GM12878 (cell line): ENCODE results near the gene IHH. TPM values are rescaled to one million over a fixed set of nuclear protein-coding genes. Genes with fewer than 3 reads are reported as not detected.

Experiments
- ATAC-seq: fragments of 200-7000 bp; cut with Tn5 transposase; 3 replicates; pipeline ENCODE4 v1.9.1; 2020; ENCODE audit warnings: mild to moderate bottlenecking, moderate library complexity
- BruUV-seq: library from RNA; stranded (reverse); fragments of 400-500 nt; replicated peaks from 2 replicates; lab custom pipeline; 2021; lab: Mats Ljungman, UMichigan
- CTCF ChIA-PET: fragments of 300-600 bp; sonication (Branson Sonifier 250); formaldehyde crosslinking; extraction: SDS; loops from one replicate; lab custom pipeline; 2021; ENCODE audit warnings: inconsistent platforms; lab: Yijun Ruan, JAX
- POLR2A ChIA-PET: fragments of 350-600 bp; formaldehyde crosslinking; extraction: SDS; loops from one replicate; lab custom pipeline; 2021; ENCODE audit warnings: inconsistent platforms; lab: Charles Lee
- RAD21 ChIA-PET: fragments of 300-600 bp; sonication (Branson Sonifier 250); formaldehyde crosslinking; loops from one replicate; lab custom pipeline; 2023; ENCODE audit warnings: antibody characterized with exemption; ENCODE audit not compliant: unreplicated experiment; lab: Charles Lee
- SMC1A ChIA-PET: fragments of 300-600 bp; sonication (Branson Sonifier 250); formaldehyde crosslinking; loops from one replicate; lab custom pipeline; 2023; ENCODE audit not compliant: unreplicated experiment, uncharacterized antibody; lab: Charles Lee
- DNase-seq: peaks from one replicate; pipeline ENCODE4 v3.0.0-alpha.2; 2011; ENCODE audit warnings: low read depth, low spot score
- FAIRE-seq: peaks from 3 replicates; lab custom pipeline; 2011; peaks lifted over from hg19 to GRCh38; lab: Jason Lieb, UNC
- H2AFZ ChIP-seq: 2 replicates; pipeline ENCODE4 v1.6.0; 2011; ENCODE audit warnings: low read depth, low read length, control low read depth; ENCODE audit not compliant: control insufficient read depth
- H3K27ac ChIP-seq: 2 replicates; pipeline ENCODE4 v1.5.1; 2011; ENCODE audit warnings: control low read depth; ENCODE audit not compliant: control insufficient read depth, insufficient read depth
- H3K27me3 ChIP-seq, 2 experiments: replicated peaks in 1 of 2; 2 replicates each; pipeline versions ENCODE4 v1.6.0 to v1.6.1; 2011; ENCODE audit warnings: low read length in 1 of 2; ENCODE audit not compliant: control insufficient read depth in 2 of 2, insufficient read depth in 2 of 2
- H3K36me3 ChIP-seq, 2 experiments: 2 replicates each; pipeline ENCODE4 v1.5.1; 2011; ENCODE audit warnings: low read length in 1 of 2; ENCODE audit not compliant: control insufficient read depth in 2 of 2, insufficient read depth in 2 of 2
- H3K4me1 ChIP-seq: 2 replicates; pipeline ENCODE4 v1.6.1; 2011; ENCODE audit warnings: mild to moderate bottlenecking, low read length, moderate library complexity, mixed read lengths; ENCODE audit not compliant: control insufficient read depth, insufficient read depth
- H3K4me2 ChIP-seq: 2 replicates; pipeline ENCODE4 v1.6.0; 2011; ENCODE audit warnings: control low read depth; ENCODE audit not compliant: control insufficient read depth, insufficient read depth
- H3K4me3 ChIP-seq: fragments of 200-600 bp; sonication (generic); 2 replicates; pipeline ENCODE4 v1.5.1; 2016
- H3K79me2 ChIP-seq: 2 replicates; pipeline ENCODE4 v1.6.0; 2011; ENCODE audit warnings: low read length; ENCODE audit not compliant: control insufficient read depth, insufficient read depth
- H3K9ac ChIP-seq: 2 replicates; pipeline ENCODE4 v1.8.0; 2011; ENCODE audit warnings: low read length, control low read depth, mixed read lengths; ENCODE audit not compliant: control insufficient read depth, insufficient read depth
- H3K9me3 ChIP-seq: replicated peaks from 3 replicates; pipeline ENCODE4 v1.5.1; 2011; ENCODE audit warnings: mild to moderate bottlenecking, low read length; ENCODE audit not compliant: control insufficient read depth, insufficient read depth
- H4K20me1 ChIP-seq: 2 replicates; pipeline ENCODE4 v1.6.0; 2011; ENCODE audit not compliant: control insufficient read depth, insufficient read depth
- ATF2 ChIP-seq: IDR thresholded peaks from 2 replicates; pipeline ENCODE4 v1.6.1; 2012; ENCODE audit warnings: low read length, inconsistent platforms
- ESRRA ChIP-seq: IDR thresholded peaks from 2 replicates; pipeline ENCODE4 v1.6.1; 2012; ENCODE audit warnings: mild to moderate bottlenecking, low read length, improper control_type of control experiment
- FOXM1 ChIP-seq: IDR thresholded peaks from 2 replicates; pipeline ENCODE4 v1.6.1; 2012; ENCODE audit warnings: low read depth, mild to moderate bottlenecking, inconsistent platforms, low read length, moderate library complexity
- HDAC2 ChIP-seq: fragments of 200-600 bp; sonication (generic); IDR thresholded peaks from 2 replicates; pipeline ENCODE4 v1.6.1; 2017
- MEF2B ChIP-seq: fragments of 450-650 bp; IDR thresholded peaks from 2 replicates; pipeline ENCODE4 v1.6.1; 2018; ENCODE audit warnings: mild to moderate bottlenecking, moderate library complexity; ENCODE audit not compliant: partially characterized antibody, poor library complexity, severe bottlenecking
- MLLT1 ChIP-seq: fragments of 450-650 bp; IDR thresholded peaks from 2 replicates; pipeline ENCODE4 v1.6.1; 2016; ENCODE audit warnings: mild to moderate bottlenecking
- MXI1 ChIP-seq: fragments of 150-350 bp; IDR thresholded peaks from 2 replicates; pipeline ENCODE4 v1.6.1; 2011; ENCODE audit warnings: low read depth, mild to moderate bottlenecking, inconsistent platforms, low read length, improper control_type of control experiment
- MYC ChIP-seq: IDR thresholded peaks from 2 replicates; pipeline ENCODE4 v1.6.1; 2011; ENCODE audit warnings: mild to moderate bottlenecking, low read length, moderate library complexity, inconsistent platforms; ENCODE audit not compliant: insufficient read depth, insufficient replicate concordance, insufficient read length, severe bottlenecking
- PRDM15 ChIP-seq: fragments of 450-650 bp; formaldehyde crosslinking; IDR thresholded peaks from 2 replicates; pipeline ENCODE4 v1.4.0; 2020; ENCODE audit warnings: mild to moderate bottlenecking, moderate library complexity
- RAD21 ChIP-seq: IDR thresholded peaks from 2 replicates; pipeline ENCODE4 v1.6.1; 2011; ENCODE audit warnings: mild to moderate bottlenecking, low read depth, low read length, moderate library complexity; ENCODE audit not compliant: insufficient read depth
- SIX5 ChIP-seq: IDR thresholded peaks from 2 replicates; pipeline ENCODE4 v1.6.1; 2011; ENCODE audit warnings: mild to moderate bottlenecking, low read depth, low read length, moderate library complexity; ENCODE audit not compliant: severe bottlenecking
- SKIL ChIP-seq: fragments of 450-650 bp; IDR thresholded peaks from 2 replicates; pipeline ENCODE4 v1.6.1; 2017; ENCODE audit warnings: mild to moderate bottlenecking, low read depth, inconsistent platforms; ENCODE audit not compliant: poor library complexity, severe bottlenecking
- SMAD1 ChIP-seq: fragments of 450-650 bp; IDR thresholded peaks from 2 replicates; pipeline ENCODE4 v1.6.1; 2018; ENCODE audit warnings: mild to moderate bottlenecking, low read depth; ENCODE audit not compliant: partially characterized antibody
- SREBF1 ChIP-seq: IDR thresholded peaks from 2 replicates; pipeline ENCODE4 v1.6.1; 2012; ENCODE audit warnings: mild to moderate bottlenecking, low read length
- SRF ChIP-seq, 2 experiments: IDR thresholded peaks; 2 replicates each; pipeline ENCODE4 v1.6.1; 2011; ENCODE audit warnings: low read depth in 2 of 2, low read length in 2 of 2, mild to moderate bottlenecking in 1 of 2, moderate library complexity in 1 of 2
- YBX1 ChIP-seq: fragments of 450-650 bp; IDR thresholded peaks from 2 replicates; pipeline ENCODE4 v1.6.1; 2016; ENCODE audit warnings: antibody characterized with exemption
- WGBS: methylation state at CpG from one replicate; pipeline ENCODE4 v1.1.6; 2016; ENCODE audit warnings: low lambda C conversion rate; ENCODE audit not compliant: insufficient replicate concordance, insufficient coverage; ENCODE audit errors: missing lambda C conversion rate; 5-methylcytosine and 5-hydroxymethylcytosine counted together
- in situ Hi-C: fragments of 300-500 bp; cut with MboI; formaldehyde crosslinking; loops from 9 replicates; pipeline ENCODE4 v1.14.3; 2018; ENCODE audit warnings: mixed read lengths
- intact Hi-C: fragments of 100-400 bp; cut with micrococcal nuclease; formaldehyde crosslinking; loops from one replicate; pipeline ENCODE4 v1.14.2; 2022; ENCODE audit not compliant: unreplicated experiment
- polyA plus RNA-seq, 11 experiments: library from polyadenylated mRNA; depleted of rRNA in 4 of 11; unstranded in 6 of 11; stranded (reverse) in 5 of 11; fragments of >200 nt; fragmentation: Nextera tagmentation in 4 of 11; fragmentation: Illumina TruSeq in 1 of 11; extraction: Ambion mirVana in 4 of 11; extraction: Trizol in 1 of 11; gene quantifications; 1 replicate in 1 of 11; 2 replicates in 10 of 11; pipeline versions ENCODE4 v1.2.1 to v1.2.3, GENCODE V29; 2011 to 2016; ENCODE audit warnings: inconsistent platforms in 2 of 11, missing spikeins in 2 of 11, low read depth in 1 of 11
- total RNA-seq, 4 experiments: library from RNA; depleted of rRNA in 3 of 4; stranded (reverse); fragments of >200 nt in 3 of 4; fragmentation: Illumina TruSeq in 1 of 4; extraction: Trizol in 1 of 4; gene quantifications; 2 replicates each; pipeline versions ENCODE4 v1.2.1 to v1.2.3, GENCODE V29; 2013 to 2021

The IHH gene
- total and polyA plus RNA-seq, 10 of the 15 experiments (the other 5 are each of a cell fraction or from before 2014, with no cell fraction given) = 0.04 TPM; not detected in 9

GRCh38 chr2:219018286-219018685, 42.4 kb downstream of the IHH start:
- Histone ChIP-seq H3K9ac (no peak overlapping the region), H2AFZ (no peak overlapping the region), H3K4me3 (no peak overlapping the region), H3K4me2 (no peak overlapping the region), H4K20me1 (no peaks in the 10 kb centered on the region), H3K79me2 (no peaks in the 10 kb centered on the region), H3K27me3 (peaks cover 1 to 2% of the 10 kb centered on the region in 2 experiments; a peak in 2 of 4 replicates), H3K9me3 (no peaks in the 10 kb centered on the region), H3K4me1 (no peaks in the 10 kb centered on the region), H3K27ac (no peak overlapping the region), H3K36me3 (no peaks in the 10 kb centered on the region)
- 14% methylated on average over 7 of the region's 7 CpGs for WGBS
- intact Hi-C loops = no loop called here
- FAIRE-seq = no peak
- in situ Hi-C loops = no loop called here
- ATAC-seq = no peak
- DNase-seq = no peak
- no TSS peak for BruUV-seq
- CTCF ChIA-PET = interaction anchor here (1.1 to 1.5 kb wide), 2 partner anchors 11 to 136 kb away, joined by 3 to 4 read pairs; no protein-coding TSS in a partner anchor
- RAD21 ChIA-PET = no interaction called here
- POLR2A ChIA-PET = no interaction called here
- SMC1A ChIA-PET = no interaction called here
- no peak for TF ChIP-seq SIX5
- TF ChIP-seq MYC = no peak
- TF ChIP-seq SKIL = no peak
- TF ChIP-seq YBX1 = no peak
- no peak for TF ChIP-seq MXI1
- no peak for TF ChIP-seq SMAD1
- no peak for TF ChIP-seq SREBF1
- TF ChIP-seq FOXM1 = no peak
- TF ChIP-seq HDAC2 = no peak
- TF ChIP-seq RAD21 = no peak
- TF ChIP-seq MLLT1 = no peak
- TF ChIP-seq ESRRA = no peak
- no peak for TF ChIP-seq ATF2
- TF ChIP-seq SRF (IDR thresholded peaks at IDR 0.05; ENCODE audit: low read depth in 2 of 2, low read length in 2 of 2) = no peak
- no peak for TF ChIP-seq MEF2B
- TF ChIP-seq PRDM15 (CRISPR knock-in tag) = no peak
